Heart right ventricle (tissue), 16 donors: ENCODE data around the gene INA. TPM values are rescaled to one million over a fixed set of nuclear protein-coding genes. Genes with fewer than 3 reads are reported as not detected.

Experiments used
- ATAC-seq, 8 donors: fragments of 200-7000 bp; cut with Tn5 transposase; one replicate each; pipeline ENCODE4 v1.9.1; 2020; ENCODE audit warnings: mild to moderate bottlenecking in 8 of 8, moderate library complexity in 8 of 8, moderate number of reproducible peaks in 1 of 8
- DNase-seq, 2 donors: peaks; one replicate each; pipeline ENCODE4 v3.0.0-alpha.2; 2020
- H3K27ac ChIP-seq, 10 donors: fragments of 200-600 bp; sonication (generic) in 2 of 10; one replicate each; pipeline versions ENCODE4 v1.5.0 to v1.8.0; 2020 to 2022; ENCODE audit warnings: mild to moderate bottlenecking in 3 of 10
- H3K27me3 ChIP-seq, 7 donors: fragments of 200-600 bp; one replicate each; pipeline ENCODE4 v1.8.0; 2021 to 2022; ENCODE audit warnings: mild to moderate bottlenecking in 2 of 7
- H3K36me3 ChIP-seq, 9 donors: fragments of 200-600 bp; sonication (generic) in 1 of 9; one replicate each; pipeline versions ENCODE4 v1.5.0 to v1.8.0; 2020 to 2022; ENCODE audit warnings: mild to moderate bottlenecking in 2 of 9
- H3K4me1 ChIP-seq, 9 donors: fragments of 200-600 bp; sonication (generic) in 1 of 9; one replicate each; pipeline versions ENCODE4 v1.5.0 to v1.8.0; 2020 to 2022; ENCODE audit warnings: mild to moderate bottlenecking in 4 of 9
- H3K4me3 ChIP-seq, 10 donors: fragments of 200-600 bp; sonication (generic) in 2 of 10; one replicate each; pipeline versions ENCODE4 v1.5.0 to v1.8.0; 2020 to 2022; ENCODE audit warnings: mild to moderate bottlenecking in 7 of 10, moderate library complexity in 2 of 10
- H3K9me3 ChIP-seq, 11 donors: fragments of 200-600 bp in 10 of 11; sonication (generic) in 2 of 11; one replicate each; pipeline versions ENCODE4 v1.5.0 to v1.8.0; 2013 to 2022; ENCODE audit warnings: mild to moderate bottlenecking in 2 of 11, control low read depth in 1 of 11, moderate library complexity in 1 of 11
- CTCF ChIP-seq, 9 donors: fragments of 200-600 bp; sonication (generic) in 2 of 9; IDR thresholded peaks; one replicate each; pipeline versions ENCODE4 v1.5.0 to v1.8.0; 2021 to 2022; ENCODE audit warnings: antibody characterized with exemption in 9 of 9, mild to moderate bottlenecking in 5 of 9, moderate library complexity in 1 of 9
- WGBS, 2 donors: extraction: QIAGEN DNeasy Blood & Tissue Kit; methylation state at CpG; one replicate each; pipeline ENCODE4 v1.1.7; 2013; ENCODE audit warnings: inconsistent platforms in 1 of 2; 5-methylcytosine and 5-hydroxymethylcytosine counted together
- intact Hi-C, 10 donors: fragments of 100-400 bp; cut with DNase I; formaldehyde crosslinking; loops; one replicate each; pipeline versions ENCODE4 v1.11.1 to v1.14.2; 2022
- polyA plus RNA-seq, 2 donors: library from polyadenylated mRNA; stranded (reverse); fragments of 200-250 nt; gene quantifications; one replicate each; pipeline ENCODE4 v1.2.3, GENCODE V29; 2013
- total RNA-seq, 10 donors: library from RNA; stranded (reverse); fragmentation: NEBNext Ultra II Directional in 3 of 10; extraction: Animal tissue kit (Norgen Biotek cat#: 25700) in 3 of 10; gene quantifications; one replicate each; pipeline versions ENCODE4 v1.2.1 to v1.2.4, GENCODE V29; 2021 to 2023
- donor health status: Arrhythmogenic right ventricular cardiomyopathy.
- donor health status: ischemic (EF 13 %, LVEDD 7.1; RV severe dilation, severe dysfunction).
- donor health status: healthy with polysubstance abuse.
- donor health status: DM: no; HTN: yes; CAD: no.
- donor health status: DM: no; HTN: no; CAD: no.
- donor health status: ischemic (EF 25% LVEDD 6.9; RV normal size, moderate dysfunction).
- donor health status: ischemic (EF 25% LVEDD 5.7; RV mildly dilated, moderate dysfunction).
- donor health status: healthy.
- donor health status: DM: yes; HTN: yes; CAD: no.
- donor health status: Ischemic cardiomyopathy.
- donor health status: ischemic (EF 35%, LVEDD 5.7; RV mildly dilated, moderate dysfunction).
- donor health status: nonischemic (EF 11% LVEDD 7.7; RV severe dilation, severe dysfunction).
- donor health status: DM: yes; HTN: yes; CAD: no.
- donor health status: PGD.
- donor health status: ischemic (EF 29% LVEDD 5.4; RV normal size, mild dysfunction).
- donor health status: nonischemic (EF 23%, LVEDD 6.1; RV moderate dilation, normal function).

INA gene
- total and polyA plus RNA-seq, 12 donors: 0.01 TPM; not detected in 11

- H3K36me3 ChIP-seq: peaks cover 0 to 100% (median 29%) of the 10 kb centered on the region in 9 donors
- DNase-seq (no peak), ATAC-seq (no peak)
- intact Hi-C loops: no loop called here
- H3K9me3 ChIP-seq: no peaks in the 10 kb centered on the region
- no peaks in the 10 kb centered on the region for H3K27me3 ChIP-seq
- no peak for TF ChIP-seq CTCF (IDR thresholded peaks at IDR 0.05)
- H3K27ac ChIP-seq: no peak overlapping the region
- no peaks in the 10 kb centered on the region for H3K4me1 ChIP-seq
- 92 to 97% methylated on average over 1 of the region's 1 CpG for WGBS, 2 donors
- no peak overlapping the region for H3K4me3 ChIP-seq
Measured at GRCh38 chr10:103310197-103310596, 33.3 kb downstream of the INA start.

GRCh38 chr10:103316087-103316486, 39.1 kb downstream of the INA start:
- Histone ChIP-seq H3K4me1 (no peaks in the 10 kb centered on the region), H3K36me3 (peaks cover 0 to 96% (median 45%) of the 10 kb centered on the region in 9 donors), H3K27ac (no peak overlapping the region), H3K27me3 (no peaks in the 10 kb centered on the region), H3K4me3 (no peak overlapping the region), H3K9me3 (no peaks in the 10 kb centered on the region)
- no peak for ATAC-seq
- intact Hi-C loops: no loop called here
- no peak for DNase-seq
- no peak for TF ChIP-seq CTCF (IDR thresholded peaks at IDR 0.05)

- WGBS, 2 donors: 88 to 98% methylated on average over 7 of the region's 7 CpGs
- Histone ChIP-seq H3K27me3 (no peaks in the 10 kb centered on the region), H3K9me3 (no peaks in the 10 kb centered on the region), H3K27ac (no peak overlapping the region), H3K4me3 (no peak overlapping the region), H3K4me1 (no peaks in the 10 kb centered on the region), H3K36me3 (peaks cover 0 to 99% (median 24%) of the 10 kb centered on the region in 9 donors)
- DNase-seq (no peak), ATAC-seq (no peak)
- intact Hi-C loops: no loop called here
- no peak for TF ChIP-seq CTCF (IDR thresholded peaks at IDR 0.05)
Measured at GRCh38 chr10:103327906-103328305, 51.0 kb downstream of the INA start.

- Histone ChIP-seq H3K9me3 (no peaks in the 10 kb centered on the region), H3K36me3 (peaks cover 0 to 89% (median 10%) of the 10 kb centered on the region in 9 donors), H3K4me3 (no peak overlapping the region), H3K4me1 (no peaks in the 10 kb centered on the region), H3K27me3 (no peaks in the 10 kb centered on the region), H3K27ac (no peak overlapping the region)
- intact Hi-C loops: loop anchor here in 4 of 10 donors (5.0 to 10.0 kb wide), 3 partner anchors 417 to 499 kb away; partner anchors contain the start of genes CNNM2 (in 2 of the 4) and CYP17A1 (in 2 of the 4)
- 95 to 96% methylated on average over 2 of the region's 2 CpGs for WGBS, 2 donors
- DNase-seq (no peak), ATAC-seq (no peak)
- peak; percentile 23 to 68 (median 58) for TF ChIP-seq CTCF (IDR thresholded peaks at IDR 0.05)
Measured at GRCh38 chr10:103333934-103334520, 57.1 kb downstream of the INA start.
